A549 treated with RU486 at 1 μM for 4 hours (cell line): ENCODE data around the gene ARSG. TPM values are rescaled to one million over a fixed set of nuclear protein-coding genes. Genes with fewer than 3 reads are reported as not detected.

Experiments used
- total RNA-seq: library from RNA; stranded (reverse); fragments of 200-300 nt; extraction: Qiagen RNA extraction; gene quantifications from 5 replicates; pipeline ENCODE4 v1.2.3, GENCODE V29; 2022; ENCODE audit warnings: low read depth

Gene ARSG
- 1.1 to 2.1 TPM (median 1.4 TPM) in 5 replicates for total RNA-seq

GRCh38 chr17:68290955-68291835 is at the start of gene ARSG, which contains the start of gene SLC16A6:
Gene ARSG, plus strand, starts transcription at chr17:68291495. Its CDS starts 15,999 bp downstream, at chr17:68307494.
Gene SLC16A6, minus strand, starts transcription at chr17:68291127. Its CDS starts 12,807 bp downstream, at chr17:68278320.

GRCh38 chr17:68247445-68248198 is 43.7 kb upstream of the ARSG start, which contains the start of gene AMZ2:
Gene AMZ2, plus strand, starts transcription at chr17:68248043. Its CDS starts 2,145 bp downstream, at chr17:68250188.

GRCh38 chr17:68457168-68457538 is 165.9 kb downstream of the ARSG start, which contains the start of gene WIPI1:
Gene WIPI1, minus strand, starts transcription at chr17:68457496. Its CDS starts 75 bp downstream, at chr17:68457421.

Other genes starting within 250 kb of the ARSG start
- 102 to 119 TPM (median 112 TPM) in 5 replicates for gene AMZ2, start 43.5 kb upstream of the ARSG start, total RNA-seq
- gene SLC16A6, start 368 bp upstream of the ARSG start, total RNA-seq: 0.30 to 0.54 TPM (median 0.36 TPM) in 5 replicates
- gene WIPI1, start 166.0 kb downstream of the ARSG start, total RNA-seq: 6.0 to 10.5 TPM (median 8.8 TPM) in 5 replicates
- gene PRKAR1A, start 220.9 kb downstream of the ARSG start, total RNA-seq: 155 to 189 TPM (median 170 TPM) in 5 replicates